VCaP (cell line): Measurements from ENCODE around the gene PPP4R4.

Experiments
- H3K27ac ChIP-seq: fragments of 450-650 bp; 2 replicates; pipeline ENCODE4 v1.5.1; 2017
- TF ChIP-seq, protein P1 (sequence below): fragments of 450-650 bp; conservative IDR thresholded peaks from 2 replicates; pipeline ENCODE4 v1.5.1; 2017; ENCODE audit warnings: mild to moderate bottlenecking, moderate library complexity

PPP4R4 gene

GRCh38 chr14:94129111-94129757 is 44.9 kb upstream of the PPP4R4 start, which contains the start of gene IFI27L2:
TSS of gene IFI27L2 (minus strand) at chr14:94129604. CDS start at chr14:94129564, 40 bp downstream.
- TF ChIP-seq, protein P1, sequence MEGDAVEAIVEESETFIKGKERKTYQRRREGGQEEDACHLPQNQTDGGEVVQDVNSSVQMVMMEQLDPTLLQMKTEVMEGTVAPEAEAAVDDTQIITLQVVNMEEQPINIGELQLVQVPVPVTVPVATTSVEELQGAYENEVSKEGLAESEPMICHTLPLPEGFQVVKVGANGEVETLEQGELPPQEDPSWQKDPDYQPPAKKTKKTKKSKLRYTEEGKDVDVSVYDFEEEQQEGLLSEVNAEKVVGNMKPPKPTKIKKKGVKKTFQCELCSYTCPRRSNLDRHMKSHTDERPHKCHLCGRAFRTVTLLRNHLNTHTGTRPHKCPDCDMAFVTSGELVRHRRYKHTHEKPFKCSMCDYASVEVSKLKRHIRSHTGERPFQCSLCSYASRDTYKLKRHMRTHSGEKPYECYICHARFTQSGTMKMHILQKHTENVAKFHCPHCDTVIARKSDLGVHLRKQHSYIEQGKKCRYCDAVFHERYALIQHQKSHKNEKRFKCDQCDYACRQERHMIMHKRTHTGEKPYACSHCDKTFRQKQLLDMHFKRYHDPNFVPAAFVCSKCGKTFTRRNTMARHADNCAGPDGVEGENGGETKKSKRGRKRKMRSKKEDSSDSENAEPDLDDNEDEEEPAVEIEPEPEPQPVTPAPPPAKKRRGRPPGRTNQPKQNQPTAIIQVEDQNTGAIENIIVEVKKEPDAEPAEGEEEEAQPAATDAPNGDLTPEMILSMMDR: peak; percentile 11; the same call in 1 of the 2 replicates

DNA sequence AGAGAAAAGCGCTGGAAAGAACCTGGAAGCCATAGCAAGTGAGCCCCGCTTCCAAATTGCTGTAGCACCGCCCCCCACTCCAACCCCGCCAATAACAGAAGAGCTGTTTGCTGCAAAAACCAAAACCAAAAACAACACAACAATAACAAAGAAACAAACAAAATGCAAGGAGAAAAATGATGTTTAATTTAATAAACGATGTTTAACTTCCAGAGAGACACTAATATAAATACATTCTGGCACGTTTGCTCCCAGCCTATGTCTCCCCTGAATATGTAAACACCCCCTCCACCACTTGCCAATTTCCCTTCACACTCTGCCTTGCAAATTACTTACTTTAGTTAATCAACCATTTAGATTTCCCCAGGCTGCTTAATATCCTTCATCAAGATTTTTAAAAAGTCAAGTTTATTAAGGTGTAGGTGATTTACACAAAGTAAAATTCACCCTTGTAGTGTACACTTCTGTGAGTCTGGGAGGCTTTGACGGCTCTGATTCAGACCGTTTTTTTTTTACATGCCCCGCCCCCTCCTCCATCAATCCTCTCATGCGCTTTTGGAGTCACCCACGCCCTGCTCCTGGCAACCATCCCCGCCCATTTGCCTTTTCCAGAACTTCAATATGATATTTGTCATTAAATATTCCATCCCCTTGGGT is 44.2 kb upstream of the PPP4R4 start:
- no peak overlapping the region for H3K27ac ChIP-seq
- TF ChIP-seq, protein P1: no peak

More at GRCh38 chr14:94129111-94129757, 44.9 kb upstream of the PPP4R4 start, which contains the start of gene IFI27L2:
- H3K27ac ChIP-seq: no peak within 1 kb of the TSS

DNA sequence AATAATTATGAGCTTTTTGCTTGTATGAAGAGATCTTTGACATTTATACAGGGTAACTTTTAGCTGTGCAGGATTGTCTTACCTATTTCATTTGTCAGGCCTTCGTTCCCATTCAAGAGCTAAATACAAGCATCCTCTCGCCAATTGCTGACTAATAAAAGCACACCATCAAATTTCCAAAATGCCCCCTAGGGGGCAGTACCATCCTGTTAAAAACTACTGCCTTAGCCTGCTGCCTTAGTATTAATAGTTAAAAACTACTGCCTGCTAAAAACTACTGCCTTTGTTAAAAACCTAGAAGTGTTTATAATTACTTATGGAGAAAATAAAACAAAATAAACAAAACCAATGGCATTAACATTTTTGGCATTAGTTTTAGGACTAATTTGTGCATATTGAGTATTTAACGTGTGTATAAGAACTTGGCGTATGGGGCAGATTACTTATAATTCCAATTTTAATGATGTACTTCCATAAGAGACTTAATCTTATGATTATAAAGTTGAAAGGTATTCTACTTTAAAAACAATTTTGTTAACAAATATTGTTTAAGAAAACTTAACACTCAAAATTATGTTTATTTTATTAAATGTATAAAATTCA is 41.7 kb upstream of the PPP4R4 start:
- TF ChIP-seq, protein P1: peak; percentile 85
- no peak overlapping the region for H3K27ac ChIP-seq

DNA sequence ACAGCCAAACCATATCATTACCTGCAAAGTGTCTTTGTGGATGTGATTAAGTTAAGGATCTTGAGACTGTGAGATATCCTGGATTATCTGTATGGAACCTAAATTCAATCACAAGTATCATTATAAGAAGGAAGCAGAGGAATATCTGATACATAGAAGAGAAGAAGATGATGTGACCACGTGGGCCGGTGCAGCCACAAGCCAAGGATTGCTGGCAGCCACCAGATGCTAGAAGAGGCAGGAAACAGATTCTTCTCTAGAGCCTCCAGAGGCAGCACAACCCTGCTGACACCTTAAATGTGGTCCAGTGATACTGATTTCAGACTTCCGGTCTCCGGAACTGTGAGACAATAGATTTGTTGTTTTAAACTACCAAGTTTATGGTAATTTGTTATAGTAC is 38.6 kb upstream of the PPP4R4 start:
- TF ChIP-seq, protein P1: no peak
- H3K27ac ChIP-seq: no peak overlapping the region

- H3K27ac ChIP-seq: no peak overlapping the region
- TF ChIP-seq, protein P1: peak; percentile 96
These were observed 37.4 kb upstream of the PPP4R4 start for GRCh38 chr14:94136575-94137331.

DNA sequence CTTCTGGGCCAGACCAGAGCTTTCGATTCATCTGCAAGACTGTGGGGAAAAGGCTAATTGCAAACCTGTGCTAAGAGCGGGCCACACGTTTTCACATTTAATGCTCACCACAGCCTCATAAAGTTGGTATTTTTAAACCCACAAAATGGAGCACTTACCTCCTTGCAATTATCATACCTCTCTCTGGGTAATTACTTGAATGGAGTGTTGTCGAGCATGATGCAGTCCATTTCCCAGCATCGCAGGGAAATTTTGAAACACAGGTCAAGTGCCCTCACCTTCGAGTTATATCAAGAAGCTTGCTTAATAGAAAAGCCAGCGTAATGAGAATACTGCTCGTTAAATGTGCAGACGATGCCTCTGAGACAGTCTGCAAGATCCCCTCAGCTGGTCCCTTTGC is 35.9 kb upstream of the PPP4R4 start:
- no peak overlapping the region for H3K27ac ChIP-seq
- TF ChIP-seq, protein P1: no peak

GRCh38 chr14:94139006-94139405 is 35.1 kb upstream of the PPP4R4 start:
- TF ChIP-seq, protein P1: no peak

More at GRCh38 chr14:94139006-94139405, 35.1 kb upstream of the PPP4R4 start:
- no peak overlapping the region for H3K27ac ChIP-seq
